Cardiac fibroblast (primary cell): ENCODE results near the gene P2RY14.

ENCODE experiments used
- DNase-seq, 2 donors: peaks; one replicate each; pipeline versions ENCODE4 v3.0.0 to v3.0.0-alpha.2; 2010; ENCODE audit warnings: low read depth in 2 of 2
- H3K4me3 ChIP-seq, 2 donors: replicated peaks in 1 of 2; 1 replicate in 1 of 2; 2 replicates in 1 of 2; pipeline ENCODE4 v1.5.1; 2011; ENCODE audit warnings: low read depth in 2 of 2, low read length in 2 of 2, mild to moderate bottlenecking in 2 of 2, moderate library complexity in 1 of 2
- TF ChIP-seq, protein P1 (sequence below): IDR thresholded peaks from one replicate; pipeline ENCODE4 v1.5.1; 2011; ENCODE audit warnings: low read depth, mild to moderate bottlenecking, low read length, inconsistent platforms

Gene P2RY14

DNA sequence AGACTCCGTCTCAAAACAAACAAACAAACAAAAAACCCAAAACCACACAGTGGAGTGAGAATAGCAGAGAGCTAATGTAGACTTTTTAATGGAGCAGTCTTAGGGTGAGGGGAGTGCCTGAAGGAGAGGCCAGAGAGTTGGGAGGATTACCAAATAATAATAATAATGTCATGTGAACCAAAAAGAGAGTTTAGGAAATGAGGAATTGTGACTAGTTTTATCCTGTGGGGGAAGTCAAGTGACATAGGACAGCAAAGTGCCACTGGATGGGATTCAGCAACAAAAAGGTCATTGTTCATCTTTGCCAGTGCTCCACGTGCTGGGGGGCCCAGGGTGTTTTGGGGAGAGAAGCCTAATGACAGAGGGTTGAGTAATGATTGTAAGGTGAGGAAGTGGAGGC, 25.4 kb upstream of the P2RY14 start:
- H3K4me3 ChIP-seq = no peak overlapping the region
- no peak for DNase-seq
- TF ChIP-seq, protein P1, sequence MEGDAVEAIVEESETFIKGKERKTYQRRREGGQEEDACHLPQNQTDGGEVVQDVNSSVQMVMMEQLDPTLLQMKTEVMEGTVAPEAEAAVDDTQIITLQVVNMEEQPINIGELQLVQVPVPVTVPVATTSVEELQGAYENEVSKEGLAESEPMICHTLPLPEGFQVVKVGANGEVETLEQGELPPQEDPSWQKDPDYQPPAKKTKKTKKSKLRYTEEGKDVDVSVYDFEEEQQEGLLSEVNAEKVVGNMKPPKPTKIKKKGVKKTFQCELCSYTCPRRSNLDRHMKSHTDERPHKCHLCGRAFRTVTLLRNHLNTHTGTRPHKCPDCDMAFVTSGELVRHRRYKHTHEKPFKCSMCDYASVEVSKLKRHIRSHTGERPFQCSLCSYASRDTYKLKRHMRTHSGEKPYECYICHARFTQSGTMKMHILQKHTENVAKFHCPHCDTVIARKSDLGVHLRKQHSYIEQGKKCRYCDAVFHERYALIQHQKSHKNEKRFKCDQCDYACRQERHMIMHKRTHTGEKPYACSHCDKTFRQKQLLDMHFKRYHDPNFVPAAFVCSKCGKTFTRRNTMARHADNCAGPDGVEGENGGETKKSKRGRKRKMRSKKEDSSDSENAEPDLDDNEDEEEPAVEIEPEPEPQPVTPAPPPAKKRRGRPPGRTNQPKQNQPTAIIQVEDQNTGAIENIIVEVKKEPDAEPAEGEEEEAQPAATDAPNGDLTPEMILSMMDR = no peak

DNA sequence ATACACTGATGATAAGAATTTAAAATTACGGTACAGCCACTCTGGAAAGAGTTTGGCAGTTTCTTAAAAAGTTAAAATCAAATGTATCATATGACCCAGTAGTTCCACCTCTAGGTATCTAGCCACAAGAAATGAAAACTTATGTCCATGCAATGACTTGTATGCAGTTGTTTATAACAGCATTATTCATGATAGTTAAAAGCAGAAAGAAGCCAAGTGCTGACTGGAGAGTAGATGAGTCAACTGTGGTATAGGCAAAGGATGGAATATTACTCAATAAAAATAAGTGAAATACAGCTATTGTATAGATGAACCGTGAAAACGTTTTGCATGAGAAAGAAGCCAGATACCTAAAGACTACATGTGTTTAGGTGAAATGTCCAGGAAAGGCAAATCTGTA, 23.4 kb upstream of the P2RY14 start:
- TF ChIP-seq, protein P1 = no peak

GRCh38 chr3:151300539-151300938, 22.2 kb upstream of the P2RY14 start:
- TF ChIP-seq, protein P1 = no peak
- no peak overlapping the region for H3K4me3 ChIP-seq
- no peak for DNase-seq

More for the DNA sequence above, 23.4 kb upstream of the P2RY14 start:
- DNase-seq = peak; percentile 39 to 74
- H3K4me3 ChIP-seq = no peak overlapping the region

GRCh38 chr3:151299006-151299405, 20.7 kb upstream of the P2RY14 start:
- H3K4me3 ChIP-seq = no peak overlapping the region
- TF ChIP-seq, protein P1 = no peak
- DNase-seq = no peak

DNA sequence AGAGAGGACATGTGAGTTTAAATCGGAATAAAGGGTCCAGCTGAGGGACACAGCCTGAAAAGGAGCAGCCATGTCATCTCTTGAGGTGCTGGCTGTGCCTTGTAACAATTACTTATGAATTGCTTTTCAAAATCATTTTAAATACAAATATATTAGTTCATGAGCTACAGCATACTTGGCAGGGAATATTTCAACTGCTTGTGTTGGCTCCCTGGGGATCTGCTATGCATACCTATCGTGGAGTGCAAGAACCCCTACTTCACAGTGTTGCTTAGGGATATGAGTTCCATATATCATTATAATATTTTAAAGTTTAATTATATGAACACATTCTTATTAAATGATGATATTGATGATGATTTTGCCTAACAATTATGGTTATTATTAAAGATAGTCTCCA, 19.1 kb upstream of the P2RY14 start:
- no peak overlapping the region for H3K4me3 ChIP-seq
- TF ChIP-seq, protein P1 = no peak
- no peak for DNase-seq

DNA sequence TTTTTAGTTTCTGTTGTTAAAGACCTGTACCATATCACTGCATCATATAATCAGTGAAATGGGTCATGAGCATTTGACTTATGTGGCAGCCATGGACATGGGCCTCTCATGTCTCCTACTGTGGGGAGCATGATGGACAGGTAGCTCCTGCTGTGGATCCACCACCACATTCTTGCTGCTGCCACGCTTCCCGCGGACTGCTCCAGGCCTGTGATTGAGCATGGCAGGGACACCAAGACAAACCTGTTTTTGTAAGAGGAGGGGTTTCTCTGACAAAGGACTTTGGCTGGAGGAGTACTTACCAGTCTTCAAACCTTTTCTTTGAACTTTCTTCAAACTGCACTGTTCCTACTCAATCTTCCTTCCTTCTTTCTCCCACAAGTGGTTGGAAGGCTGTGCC, 17.9 kb upstream of the P2RY14 start:
- TF ChIP-seq, protein P1 = no peak
- H3K4me3 ChIP-seq = no peak overlapping the region
- DNase-seq = no peak

- TF ChIP-seq, protein P1 = no peak
- H3K4me3 ChIP-seq = no peak overlapping the region
- DNase-seq = no peak
These were observed 14.8 kb upstream of the P2RY14 start for GRCh38 chr3:151293127-151293526.
